ENCODE results near the gene PUM1.

- TF ChIP-seq, protein P1, sequence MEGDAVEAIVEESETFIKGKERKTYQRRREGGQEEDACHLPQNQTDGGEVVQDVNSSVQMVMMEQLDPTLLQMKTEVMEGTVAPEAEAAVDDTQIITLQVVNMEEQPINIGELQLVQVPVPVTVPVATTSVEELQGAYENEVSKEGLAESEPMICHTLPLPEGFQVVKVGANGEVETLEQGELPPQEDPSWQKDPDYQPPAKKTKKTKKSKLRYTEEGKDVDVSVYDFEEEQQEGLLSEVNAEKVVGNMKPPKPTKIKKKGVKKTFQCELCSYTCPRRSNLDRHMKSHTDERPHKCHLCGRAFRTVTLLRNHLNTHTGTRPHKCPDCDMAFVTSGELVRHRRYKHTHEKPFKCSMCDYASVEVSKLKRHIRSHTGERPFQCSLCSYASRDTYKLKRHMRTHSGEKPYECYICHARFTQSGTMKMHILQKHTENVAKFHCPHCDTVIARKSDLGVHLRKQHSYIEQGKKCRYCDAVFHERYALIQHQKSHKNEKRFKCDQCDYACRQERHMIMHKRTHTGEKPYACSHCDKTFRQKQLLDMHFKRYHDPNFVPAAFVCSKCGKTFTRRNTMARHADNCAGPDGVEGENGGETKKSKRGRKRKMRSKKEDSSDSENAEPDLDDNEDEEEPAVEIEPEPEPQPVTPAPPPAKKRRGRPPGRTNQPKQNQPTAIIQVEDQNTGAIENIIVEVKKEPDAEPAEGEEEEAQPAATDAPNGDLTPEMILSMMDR (conservative IDR thresholded peaks at IDR 0.05): no peak
- no peak for TF ChIP-seq ZFX (IDR thresholded peaks at IDR 0.05)
Observed at GRCh38 chr1:31016868-31017267, 48.6 kb downstream of the PUM1 start.
